GM12878 (cell line): ENCODE data around the gene CLEC16A. TPM values are rescaled to one million over a fixed set of nuclear protein-coding genes. Genes with fewer than 3 reads are reported as not detected.

Experiments used
- ATAC-seq: fragments of 200-7000 bp; cut with Tn5 transposase; 3 replicates; pipeline ENCODE4 v1.9.1; 2020; ENCODE audit warnings: mild to moderate bottlenecking, moderate library complexity
- BruUV-seq: library from RNA; stranded (reverse); fragments of 400-500 nt; replicated peaks from 2 replicates; lab custom pipeline; 2021; lab: Mats Ljungman, UMichigan
- CTCF ChIA-PET: fragments of 300-600 bp; sonication (Branson Sonifier 250); formaldehyde crosslinking; extraction: SDS; loops from one replicate; lab custom pipeline; 2021; ENCODE audit warnings: inconsistent platforms; lab: Yijun Ruan, JAX
- POLR2A ChIA-PET: fragments of 350-600 bp; formaldehyde crosslinking; extraction: SDS; loops from one replicate; lab custom pipeline; 2021; ENCODE audit warnings: inconsistent platforms; lab: Charles Lee
- RAD21 ChIA-PET: fragments of 300-600 bp; sonication (Branson Sonifier 250); formaldehyde crosslinking; loops from one replicate; lab custom pipeline; 2023; ENCODE audit warnings: antibody characterized with exemption; ENCODE audit not compliant: unreplicated experiment; lab: Charles Lee
- SMC1A ChIA-PET: fragments of 300-600 bp; sonication (Branson Sonifier 250); formaldehyde crosslinking; loops from one replicate; lab custom pipeline; 2023; ENCODE audit not compliant: unreplicated experiment, uncharacterized antibody; lab: Charles Lee
- DNase-seq: peaks from one replicate; pipeline ENCODE4 v3.0.0-alpha.2; 2011; ENCODE audit warnings: low read depth, low spot score
- FAIRE-seq: peaks from 3 replicates; lab custom pipeline; 2011; peaks lifted over from hg19 to GRCh38; lab: Jason Lieb, UNC
- H2AFZ ChIP-seq: 2 replicates; pipeline ENCODE4 v1.6.0; 2011; ENCODE audit warnings: low read depth, low read length, control low read depth; ENCODE audit not compliant: control insufficient read depth
- H3K27ac ChIP-seq: 2 replicates; pipeline ENCODE4 v1.5.1; 2011; ENCODE audit warnings: control low read depth; ENCODE audit not compliant: control insufficient read depth, insufficient read depth
- H3K27me3 ChIP-seq, 2 experiments: replicated peaks in 1 of 2; 2 replicates each; pipeline versions ENCODE4 v1.6.0 to v1.6.1; 2011; ENCODE audit warnings: low read length in 1 of 2; ENCODE audit not compliant: control insufficient read depth in 2 of 2, insufficient read depth in 2 of 2
- H3K36me3 ChIP-seq, 2 experiments: 2 replicates each; pipeline ENCODE4 v1.5.1; 2011; ENCODE audit warnings: low read length in 1 of 2; ENCODE audit not compliant: control insufficient read depth in 2 of 2, insufficient read depth in 2 of 2
- H3K4me1 ChIP-seq: 2 replicates; pipeline ENCODE4 v1.6.1; 2011; ENCODE audit warnings: mild to moderate bottlenecking, low read length, moderate library complexity, mixed read lengths; ENCODE audit not compliant: control insufficient read depth, insufficient read depth
- H3K4me2 ChIP-seq: 2 replicates; pipeline ENCODE4 v1.6.0; 2011; ENCODE audit warnings: control low read depth; ENCODE audit not compliant: control insufficient read depth, insufficient read depth
- H3K4me3 ChIP-seq: fragments of 200-600 bp; sonication (generic); 2 replicates; pipeline ENCODE4 v1.5.1; 2016
- H3K79me2 ChIP-seq: 2 replicates; pipeline ENCODE4 v1.6.0; 2011; ENCODE audit warnings: low read length; ENCODE audit not compliant: control insufficient read depth, insufficient read depth
- H3K9ac ChIP-seq: 2 replicates; pipeline ENCODE4 v1.8.0; 2011; ENCODE audit warnings: low read length, control low read depth, mixed read lengths; ENCODE audit not compliant: control insufficient read depth, insufficient read depth
- H3K9me3 ChIP-seq: replicated peaks from 3 replicates; pipeline ENCODE4 v1.5.1; 2011; ENCODE audit warnings: mild to moderate bottlenecking, low read length; ENCODE audit not compliant: control insufficient read depth, insufficient read depth
- H4K20me1 ChIP-seq: 2 replicates; pipeline ENCODE4 v1.6.0; 2011; ENCODE audit not compliant: control insufficient read depth, insufficient read depth
- BCL11A ChIP-seq: IDR thresholded peaks from 2 replicates; pipeline ENCODE4 v1.6.1; 2011; ENCODE audit warnings: low read depth, low read length
- CTCF ChIP-seq, 3 experiments: IDR thresholded peaks in 2 of 3; conservative IDR thresholded peaks in 1 of 3; 2 replicates each; pipeline ENCODE4 v1.5.1; 2011; ENCODE audit warnings: low read depth in 3 of 3, low read length in 3 of 3, mild to moderate bottlenecking in 3 of 3, control low read depth in 2 of 3, moderate library complexity in 2 of 3, inconsistent platforms in 1 of 3, mixed read lengths in 1 of 3; ENCODE audit not compliant: control insufficient read depth in 2 of 3, insufficient read depth in 1 of 3; ENCODE audit errors: extremely low read depth in 1 of 3
- FOS ChIP-seq: IDR thresholded peaks from 3 replicates; pipeline ENCODE4 v1.6.1; 2011; ENCODE audit warnings: borderline replicate concordance; ENCODE audit not compliant: insufficient read length; ENCODE audit errors: extremely low read depth
- MXI1 ChIP-seq: fragments of 150-350 bp; IDR thresholded peaks from 2 replicates; pipeline ENCODE4 v1.6.1; 2011; ENCODE audit warnings: low read depth, mild to moderate bottlenecking, inconsistent platforms, low read length, improper control_type of control experiment
- MYC ChIP-seq: IDR thresholded peaks from 2 replicates; pipeline ENCODE4 v1.6.1; 2011; ENCODE audit warnings: mild to moderate bottlenecking, low read length, moderate library complexity, inconsistent platforms; ENCODE audit not compliant: insufficient read depth, insufficient replicate concordance, insufficient read length, severe bottlenecking
- NFIC ChIP-seq: IDR thresholded peaks from 2 replicates; pipeline ENCODE4 v1.6.1; 2012; ENCODE audit warnings: low read depth, mild to moderate bottlenecking, inconsistent platforms, low read length, moderate library complexity
- NR2C2 ChIP-seq: IDR thresholded peaks from 2 replicates; pipeline ENCODE4 v1.6.1; 2011; ENCODE audit warnings: borderline replicate concordance, low read depth; ENCODE audit not compliant: control insufficient read depth, insufficient read length
- PBX3 ChIP-seq: IDR thresholded peaks from 2 replicates; pipeline ENCODE4 v1.6.1; 2011; ENCODE audit warnings: mild to moderate bottlenecking, low read depth, low read length, moderate library complexity; ENCODE audit not compliant: insufficient replicate concordance
- SREBF1 ChIP-seq: IDR thresholded peaks from 2 replicates; pipeline ENCODE4 v1.6.1; 2012; ENCODE audit warnings: mild to moderate bottlenecking, low read length
- ZBTB4 ChIP-seq: fragments of 450-650 bp; formaldehyde crosslinking; IDR thresholded peaks from 2 replicates; pipeline ENCODE4 v1.4.0; 2022; ENCODE audit warnings: mild to moderate bottlenecking, moderate library complexity
- ZNF24 ChIP-seq: fragments of 450-650 bp; IDR thresholded peaks from 2 replicates; pipeline ENCODE4 v1.6.1; 2017; ENCODE audit warnings: antibody characterized with exemption, mild to moderate bottlenecking
- ZNF687 ChIP-seq: fragments of 450-650 bp; IDR thresholded peaks from 2 replicates; pipeline ENCODE4 v1.6.1; 2017; ENCODE audit warnings: mild to moderate bottlenecking, moderate library complexity
- WGBS: methylation state at CpG from one replicate; pipeline ENCODE4 v1.1.6; 2016; ENCODE audit warnings: low lambda C conversion rate; ENCODE audit not compliant: insufficient replicate concordance, insufficient coverage; ENCODE audit errors: missing lambda C conversion rate; 5-methylcytosine and 5-hydroxymethylcytosine counted together
- in situ Hi-C: fragments of 300-500 bp; cut with MboI; formaldehyde crosslinking; loops from 9 replicates; pipeline ENCODE4 v1.14.3; 2018; ENCODE audit warnings: mixed read lengths
- intact Hi-C: fragments of 100-400 bp; cut with micrococcal nuclease; formaldehyde crosslinking; loops from one replicate; pipeline ENCODE4 v1.14.2; 2022; ENCODE audit not compliant: unreplicated experiment
- polyA plus RNA-seq, 11 experiments: library from polyadenylated mRNA; depleted of rRNA in 4 of 11; unstranded in 6 of 11; stranded (reverse) in 5 of 11; fragments of >200 nt; fragmentation: Nextera tagmentation in 4 of 11; fragmentation: Illumina TruSeq in 1 of 11; extraction: Ambion mirVana in 4 of 11; extraction: Trizol in 1 of 11; gene quantifications; 1 replicate in 1 of 11; 2 replicates in 10 of 11; pipeline versions ENCODE4 v1.2.1 to v1.2.3, GENCODE V29; 2011 to 2016; ENCODE audit warnings: inconsistent platforms in 2 of 11, missing spikeins in 2 of 11, low read depth in 1 of 11
- total RNA-seq, 4 experiments: library from RNA; depleted of rRNA in 3 of 4; stranded (reverse); fragments of >200 nt in 3 of 4; fragmentation: Illumina TruSeq in 1 of 4; extraction: Trizol in 1 of 4; gene quantifications; 2 replicates each; pipeline versions ENCODE4 v1.2.1 to v1.2.3, GENCODE V29; 2013 to 2021

The CLEC16A gene
- total and polyA plus RNA-seq, 10 of the 15 experiments (the other 5 are each of a cell fraction or from before 2014, with no cell fraction given) = 1.5 to 28.8 (median 19.2) TPM

- no peak for DNase-seq
- H3K9me3 ChIP-seq = no peaks in the 10 kb centered on the region
- TF ChIP-seq SREBF1 (no peak), PBX3 (no peak), BCL11A (no peak), MXI1 (no peak), FOS (no peak), MYC (no peak), ZNF687 (no peak), CTCF (IDR thresholded peaks at IDR 0.05 in 2 of 3, conservative IDR thresholded peaks at IDR 0.05 in 1 of 3; ENCODE audit: control insufficient read depth in 2 of 3, extremely low read depth in 1 of 3, insufficient read depth in 1 of 3, low read depth in 3 of 3, low read length in 3 of 3) (no peak), NFIC (no peak), ZBTB4 (no peak), ZNF24 (no peak), NR2C2 (no peak)
Measured at GRCh38 chr16:11009027-11009755, 64.8 kb downstream of the CLEC16A start.

More at GRCh38 chr16:11009027-11009755, 64.8 kb downstream of the CLEC16A start:
- Histone ChIP-seq H4K20me1 (no peaks in the 10 kb centered on the region), H3K4me2 (no peak overlapping the region), H3K27ac (no peak overlapping the region), H3K79me2 (no peaks in the 10 kb centered on the region), H3K27me3 (no peaks in the 10 kb centered on the region), H2AFZ (no peak overlapping the region), H3K9ac (no peak overlapping the region), H3K36me3 (peaks cover 8 to 12% of the 10 kb centered on the region in 2 experiments; a peak in 3 of 4 replicates), H3K4me1 (no peaks in the 10 kb centered on the region), H3K4me3 (no peak overlapping the region)
- POLR2A ChIA-PET = no interaction called here
- FAIRE-seq (no peak), ATAC-seq (no peak)
- SMC1A ChIA-PET = interaction anchor here (1.1 kb wide), 1 partner anchor 13 kb away, joined by 6 read pairs; no protein-coding TSS in a partner anchor
- WGBS = 90% methylated on average over 8 of the region's 8 CpGs
- no TSS peak for BruUV-seq
- RAD21 ChIA-PET = no interaction called here
- CTCF ChIA-PET = no interaction called here
- in situ Hi-C loops = no loop called here
- intact Hi-C loops = no loop called here
